Calu3 (cell line): ENCODE results near the gene CAPN11. TPM values are rescaled to one million over a fixed set of nuclear protein-coding genes. Genes with fewer than 3 reads are reported as not detected.

Experiments
- BruUV-seq: library from RNA; stranded (reverse); fragments of 400-500 nt; replicated peaks from 2 replicates; lab custom pipeline; 2021; lab: Mats Ljungman, UMichigan
- CTCF ChIA-PET: fragments of 300-600 bp; sonication (Branson Sonifier 250); formaldehyde crosslinking; loops from one replicate; lab custom pipeline; 2022; ENCODE audit warnings: antibody characterized with exemption; lab: Charles Lee
- DNase-seq: peaks from one replicate; pipeline ENCODE4 v3.0.0; 2022
- H3K27ac Mint-ChIP-seq: one replicate; pipeline ENCODE4 v1.8.0; 2022; ENCODE audit warnings: mixed read lengths; ENCODE audit not compliant: unreplicated experiment
- H3K27me3 Mint-ChIP-seq: one replicate; pipeline ENCODE4 v1.8.0; 2022; ENCODE audit warnings: mixed read lengths; ENCODE audit not compliant: unreplicated experiment
- H3K36me3 Mint-ChIP-seq: one replicate; pipeline ENCODE4 v1.8.0; 2022; ENCODE audit warnings: mild to moderate bottlenecking, moderate library complexity, mixed read lengths; ENCODE audit not compliant: insufficient read depth, unreplicated experiment
- H3K4me1 Mint-ChIP-seq: one replicate; pipeline ENCODE4 v1.8.0; 2022; ENCODE audit warnings: mild to moderate bottlenecking, low read depth, mixed read lengths; ENCODE audit not compliant: unreplicated experiment
- H3K4me3 Mint-ChIP-seq: one replicate; pipeline ENCODE4 v1.8.0; 2022; ENCODE audit warnings: mild to moderate bottlenecking, low read depth, moderate library complexity, mixed read lengths; ENCODE audit not compliant: unreplicated experiment
- H3K9me3 Mint-ChIP-seq: one replicate; pipeline ENCODE4 v1.8.0; 2022; ENCODE audit warnings: low read depth, mixed read lengths; ENCODE audit not compliant: unreplicated experiment
- intact Hi-C: fragments of 100-400 bp; cut with micrococcal nuclease; formaldehyde crosslinking; loops from one replicate; pipeline ENCODE4 v1.10.0; 2022; ENCODE audit not compliant: unreplicated experiment
- total RNA-seq: library from RNA; stranded (reverse); gene quantifications from 2 replicates; pipeline ENCODE4 v1.2.3, GENCODE V29; 2022
- TF ChIP-seq, protein P1 (sequence below): fragments of 200-600 bp; IDR thresholded peaks from one replicate; pipeline ENCODE4 v1.8.0; 2022; ENCODE audit warnings: antibody characterized with exemption; ENCODE audit not compliant: unreplicated experiment

CAPN11 gene
- total RNA-seq, 1 experiment from 2014 or later = not detected

GRCh38 chr6:44149369-44150012 lies 9.1 kb upstream of the CAPN11 start:
- peaks cover 10% of the 10 kb centered on the region for H3K36me3 Mint-ChIP-seq
- intact Hi-C loops = no loop called here
- DNase-seq = no peak
- TF ChIP-seq, protein P1, sequence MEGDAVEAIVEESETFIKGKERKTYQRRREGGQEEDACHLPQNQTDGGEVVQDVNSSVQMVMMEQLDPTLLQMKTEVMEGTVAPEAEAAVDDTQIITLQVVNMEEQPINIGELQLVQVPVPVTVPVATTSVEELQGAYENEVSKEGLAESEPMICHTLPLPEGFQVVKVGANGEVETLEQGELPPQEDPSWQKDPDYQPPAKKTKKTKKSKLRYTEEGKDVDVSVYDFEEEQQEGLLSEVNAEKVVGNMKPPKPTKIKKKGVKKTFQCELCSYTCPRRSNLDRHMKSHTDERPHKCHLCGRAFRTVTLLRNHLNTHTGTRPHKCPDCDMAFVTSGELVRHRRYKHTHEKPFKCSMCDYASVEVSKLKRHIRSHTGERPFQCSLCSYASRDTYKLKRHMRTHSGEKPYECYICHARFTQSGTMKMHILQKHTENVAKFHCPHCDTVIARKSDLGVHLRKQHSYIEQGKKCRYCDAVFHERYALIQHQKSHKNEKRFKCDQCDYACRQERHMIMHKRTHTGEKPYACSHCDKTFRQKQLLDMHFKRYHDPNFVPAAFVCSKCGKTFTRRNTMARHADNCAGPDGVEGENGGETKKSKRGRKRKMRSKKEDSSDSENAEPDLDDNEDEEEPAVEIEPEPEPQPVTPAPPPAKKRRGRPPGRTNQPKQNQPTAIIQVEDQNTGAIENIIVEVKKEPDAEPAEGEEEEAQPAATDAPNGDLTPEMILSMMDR = no peak
- no TSS peak for BruUV-seq
- H3K4me3 Mint-ChIP-seq = no peak overlapping the region
- no peak overlapping the region for H3K27ac Mint-ChIP-seq
- H3K27me3 Mint-ChIP-seq = no peaks in the 10 kb centered on the region
- CTCF ChIA-PET = interaction anchor here (0.6 to 0.7 kb wide), 2 partner anchors 119 to 891 kb away, joined by 3 to 5 read pairs; no protein-coding TSS in a partner anchor
- peaks cover 6% of the 10 kb centered on the region for H3K4me1 Mint-ChIP-seq
- no peaks in the 10 kb centered on the region for H3K9me3 Mint-ChIP-seq

DNA sequence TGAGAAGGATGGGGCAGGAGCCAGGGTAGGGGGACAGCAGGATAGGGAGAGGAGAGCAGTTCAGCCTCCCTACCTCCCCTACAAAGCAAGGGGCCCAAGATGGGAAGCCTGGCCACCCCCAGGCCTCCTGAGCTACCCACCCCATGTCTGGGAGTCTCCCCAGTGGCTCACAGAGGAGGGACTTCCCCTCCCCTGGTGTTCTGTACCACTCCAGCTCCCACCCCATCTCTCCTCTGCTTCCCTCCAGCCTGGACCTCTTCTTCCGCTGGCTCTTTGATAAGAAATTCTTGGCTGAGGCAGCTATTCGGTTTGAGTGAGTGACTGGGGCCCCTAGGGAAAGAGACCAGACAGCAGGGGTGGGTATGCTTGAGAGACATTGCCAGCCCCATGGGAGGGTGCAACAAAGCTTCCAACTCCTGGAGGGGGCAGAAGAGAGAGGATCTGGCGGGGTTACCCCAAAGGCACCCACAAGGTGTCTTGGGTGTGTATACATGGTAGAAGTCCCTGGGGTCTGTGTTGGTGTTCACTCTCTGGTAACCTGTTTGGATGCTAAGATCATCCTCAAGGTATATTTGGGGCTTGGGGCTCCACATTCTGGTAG lies 8.2 kb upstream of the CAPN11 start:
- no TSS peak for BruUV-seq
- H3K27ac Mint-ChIP-seq = no peak overlapping the region
- no peak overlapping the region for H3K4me3 Mint-ChIP-seq
- TF ChIP-seq, protein P1 = no peak
- H3K27me3 Mint-ChIP-seq = no peaks in the 10 kb centered on the region
- intact Hi-C loops = no loop called here
- H3K4me1 Mint-ChIP-seq = peaks cover 6% of the 10 kb centered on the region
- no peaks in the 10 kb centered on the region for H3K9me3 Mint-ChIP-seq
- CTCF ChIA-PET = interaction anchor here (0.5 to 1.5 kb wide), 3 partner anchors 20 to 892 kb away, joined by 3 read pairs; no protein-coding TSS in a partner anchor
- DNase-seq = no peak
- H3K36me3 Mint-ChIP-seq = peaks cover 16% of the 10 kb centered on the region

- no peaks in the 10 kb centered on the region for H3K27me3 Mint-ChIP-seq
- intact Hi-C loops = loop anchor here (1.0 kb wide), 1 partner anchor 55 kb away; no protein-coding TSS in a partner anchor
- no peak overlapping the region for H3K4me3 Mint-ChIP-seq
- H3K4me1 Mint-ChIP-seq = peaks cover 6% of the 10 kb centered on the region
- H3K36me3 Mint-ChIP-seq = peaks cover 21% of the 10 kb centered on the region
- no TSS peak for BruUV-seq
- H3K9me3 Mint-ChIP-seq = no peaks in the 10 kb centered on the region
- DNase-seq = peak; percentile 92
- CTCF ChIA-PET = interaction anchor here (0.5 to 1.5 kb wide), 3 partner anchors 55 to 89 kb away, joined by 3 to 7 read pairs (median 3); no protein-coding TSS in a partner anchor
- TF ChIP-seq, protein P1 = peak; percentile 100
- H3K27ac Mint-ChIP-seq = no peak overlapping the region
These were observed 7.1 kb upstream of the CAPN11 start for GRCh38 chr6:44151348-44152108.

- peaks cover 26% of the 10 kb centered on the region for H3K36me3 Mint-ChIP-seq
- intact Hi-C loops = no loop called here
- no peak for DNase-seq
- TF ChIP-seq, protein P1 = no peak
- no peaks in the 10 kb centered on the region for H3K27me3 Mint-ChIP-seq
- H3K27ac Mint-ChIP-seq = no peak overlapping the region
- peaks cover 6% of the 10 kb centered on the region for H3K4me1 Mint-ChIP-seq
- H3K4me3 Mint-ChIP-seq = no peak overlapping the region
- CTCF ChIA-PET = interaction anchor here (0.8 to 1.5 kb wide), 2 partner anchors 55 to 56 kb away, joined by 3 read pairs; no protein-coding TSS in a partner anchor
- no peaks in the 10 kb centered on the region for H3K9me3 Mint-ChIP-seq
- no TSS peak for BruUV-seq
These were observed 6.5 kb upstream of the CAPN11 start for GRCh38 chr6:44152109-44152461.
